HepG2 (cell line): Measurements from ENCODE around the gene RHBDL1. TPM values are rescaled to one million over a fixed set of nuclear protein-coding genes. Genes with fewer than 3 reads are reported as not detected.

Source experiments
- ARNT2 ChIP-seq: sonication (generic); formaldehyde crosslinking; IDR thresholded peaks from 2 replicates; pipeline ENCODE4 v1.8.0; 2022; ENCODE audit warnings: mild to moderate bottlenecking, low read depth, missing genetic modification reagents, moderate library complexity
- GABPB1 ChIP-seq: IDR thresholded peaks from 2 replicates; pipeline ENCODE4 v1.6.1; 2016; ENCODE audit warnings: mild to moderate bottlenecking, missing genetic modification reagents, moderate library complexity, missing compliant biosample characterization
- GFI1 ChIP-seq: sonication (generic); formaldehyde crosslinking; IDR thresholded peaks from 2 replicates; pipeline ENCODE4 v1.5.0; 2020; ENCODE audit warnings: missing genetic modification reagents, mild to moderate bottlenecking, borderline replicate concordance
- HCFC1 ChIP-seq: fragments of 150-350 bp; IDR thresholded peaks from 2 replicates; pipeline ENCODE4 v1.6.1; 2014; ENCODE audit warnings: low read depth, low read length
- IRF1 ChIP-seq: sonication (generic); formaldehyde crosslinking; IDR thresholded peaks from 2 replicates; pipeline ENCODE4 v1.4.0; 2020; ENCODE audit warnings: low read depth, mild to moderate bottlenecking, missing genetic modification reagents
- NR2F1 ChIP-seq, 2 experiments: fragments of 450-650 bp in 1 of 2; formaldehyde crosslinking in 1 of 2; IDR thresholded peaks; 2 replicates each; pipeline versions ENCODE4 v1.5.0 to v1.6.1; 2016 to 2020; ENCODE audit warnings: mild to moderate bottlenecking in 1 of 2, missing compliant biosample characterization in 1 of 2, missing genetic modification reagents in 1 of 2, moderate library complexity in 1 of 2
- RELA ChIP-seq: sonication (generic); formaldehyde crosslinking; IDR thresholded peaks from 2 replicates; pipeline ENCODE4 v1.4.0; 2020; ENCODE audit warnings: missing genetic modification reagents
- RNF2 ChIP-seq: fragments of 450-650 bp; conservative IDR thresholded peaks from 2 replicates; pipeline ENCODE4 v1.6.1; 2016; ENCODE audit warnings: low read depth
- SMAD3 ChIP-seq: sonication (generic); formaldehyde crosslinking; IDR thresholded peaks from 2 replicates; pipeline ENCODE4 v1.4.0; 2020; ENCODE audit warnings: missing genetic modification reagents
- SMARCC2 ChIP-seq: fragments of 450-650 bp; IDR thresholded peaks from 2 replicates; pipeline ENCODE4 v1.6.1; 2017; ENCODE audit warnings: antibody characterized with exemption, mild to moderate bottlenecking
- TMF1 ChIP-seq: sonication (generic); formaldehyde crosslinking; IDR thresholded peaks from 2 replicates; pipeline ENCODE4 v1.8.1; 2022; ENCODE audit warnings: low read depth, missing genetic modification reagents
- ZFP41 ChIP-seq: sonication (generic); formaldehyde crosslinking; IDR thresholded peaks from 2 replicates; pipeline ENCODE4 v1.4.0; 2020; ENCODE audit warnings: mild to moderate bottlenecking, missing genetic modification reagents, borderline replicate concordance
- ZNF260 ChIP-seq: sonication (generic); formaldehyde crosslinking; IDR thresholded peaks from 2 replicates; pipeline ENCODE4 v1.4.0; 2020; ENCODE audit warnings: missing genetic modification reagents, low read depth, mild to moderate bottlenecking, borderline replicate concordance
- ZNF350 ChIP-seq: sonication (generic); formaldehyde crosslinking; IDR thresholded peaks from 2 replicates; pipeline ENCODE4 v1.4.0; 2020; ENCODE audit warnings: mild to moderate bottlenecking, low read depth, missing genetic modification reagents, borderline replicate concordance
- ZNF546 ChIP-seq: sonication (generic); formaldehyde crosslinking; conservative IDR thresholded peaks from 2 replicates; pipeline ENCODE4 v1.8.1; 2023; ENCODE audit warnings: mild to moderate bottlenecking, missing genetic modification reagents
- ZNF772 ChIP-seq: sonication (generic); formaldehyde crosslinking; IDR thresholded peaks from 2 replicates; pipeline ENCODE4 v1.5.0; 2020; ENCODE audit warnings: mild to moderate bottlenecking, missing genetic modification reagents
- ZNF792 ChIP-seq: IDR thresholded peaks from 2 replicates; pipeline ENCODE4 v1.6.1; 2016
- polyA plus RNA-seq, 8 experiments: library from polyadenylated mRNA; depleted of rRNA in 3 of 8; stranded (reverse) in 7 of 8; unstranded in 1 of 8; fragments of >200 nt; fragmentation: Illumina TruSeq in 4 of 8; extraction: Trizol in 4 of 8; gene quantifications; 2 replicates each; pipeline versions ENCODE4 v1.2.1 to v1.2.3, GENCODE V29; 2011 to 2016; ENCODE audit warnings: low read depth in 4 of 8, missing spikeins in 1 of 8, mixed read lengths in 1 of 8; ENCODE audit not compliant: insufficient read depth in 1 of 8
- total RNA-seq, 5 experiments: library from RNA; depleted of rRNA; stranded (reverse); fragments of >200 nt; fragmentation: Illumina TruSeq; extraction: Trizol; gene quantifications; 2 replicates each; pipeline ENCODE4 v1.2.3, GENCODE V29; 2016; ENCODE audit warnings: low read depth in 1 of 5
- TF ChIP-seq, protein P1 (sequence below): sonication (generic); formaldehyde crosslinking; conservative IDR thresholded peaks from 2 replicates; pipeline ENCODE4 v1.5.0; 2020; ENCODE audit warnings: missing genetic modification reagents
- TF ChIP-seq, protein P2 (sequence below): sonication (generic); formaldehyde crosslinking; conservative IDR thresholded peaks from 2 replicates; pipeline ENCODE4 v1.8.0; 2022; ENCODE audit warnings: low read depth, missing genetic modification reagents
- TF ChIP-seq, protein P3 (sequence below): sonication (generic); formaldehyde crosslinking; conservative IDR thresholded peaks from 2 replicates; pipeline ENCODE4 v1.8.1; 2023; ENCODE audit warnings: missing genetic modification reagents
- TF ChIP-seq, protein P4 (sequence below): sonication (generic); formaldehyde crosslinking; IDR thresholded peaks from 2 replicates; pipeline ENCODE4 v1.5.1; 2020; ENCODE audit warnings: missing genetic modification reagents, mild to moderate bottlenecking, borderline replicate concordance

Gene RHBDL1
- total and polyA plus RNA-seq, 2 of the 13 experiments (the other 11 are each of a cell fraction or from before 2014, with no cell fraction given): 1.8 to 3.8 TPM

DNA sequence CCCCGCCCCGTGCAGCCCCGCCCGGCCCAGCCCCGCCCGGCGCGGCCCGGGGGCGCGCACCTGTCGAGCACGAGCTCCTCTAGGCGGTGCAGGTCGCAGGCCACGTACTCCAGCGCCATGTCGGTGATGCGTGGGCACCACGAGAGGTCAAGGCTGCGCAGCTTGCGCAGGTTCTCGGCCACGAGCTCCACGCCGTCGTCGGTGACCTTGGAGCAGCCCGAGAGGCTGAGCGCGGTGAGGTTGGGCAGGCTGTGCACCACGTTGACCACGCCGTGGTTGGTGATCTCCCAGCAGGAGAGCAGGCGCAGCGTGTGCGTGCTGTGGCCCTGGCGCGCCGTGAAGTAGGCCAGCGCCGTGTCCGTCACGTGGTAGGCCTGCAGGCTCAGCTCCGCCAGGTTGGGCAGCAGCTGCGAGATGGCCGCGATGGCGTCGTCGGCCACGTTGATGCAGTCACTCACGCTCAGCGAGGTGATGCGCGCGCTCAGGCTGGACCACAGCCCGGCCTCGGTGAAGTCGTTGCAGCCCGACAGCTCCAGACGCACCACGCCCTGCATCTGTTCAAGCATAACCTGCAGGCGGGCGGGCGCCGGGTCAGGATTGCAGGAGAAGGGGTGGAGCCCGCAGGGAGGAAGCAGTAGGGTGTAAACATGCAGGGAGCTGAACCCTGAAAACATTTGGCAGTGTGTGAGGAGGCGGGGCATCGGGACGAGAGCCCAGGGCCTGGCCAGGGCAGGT, 20.1 kb downstream of the RHBDL1 start (continued):
- TF ChIP-seq RNF2 (peak; percentile 84), ZNF792 (no peak), GFI1 (CRISPR knock-in tag) (no peak), ZNF350 (peak; percentile 64), TMF1 (CRISPR knock-in tag) (no peak; the same call in 1 of the 2 replicates), ZNF260 (CRISPR knock-in tag) (no peak), NR2F1 (CRISPR knock-in tag; IDR thresholded peaks at IDR 0.05) (no peak), RELA (CRISPR knock-in tag) (no peak), ZNF546 (CRISPR knock-in tag) (0 out of 2 replicates have a peak, but pooled peaks have one; percentile 48), SMARCC2 (no peak), HCFC1 (no peak), ARNT2 (CRISPR knock-in tag) (peak; percentile 71), SMAD3 (no peak), GABPB1 (peak; percentile 29; the same call in 1 of the 2 replicates), ZNF772 (peak; percentile 83; the same call in 1 of the 2 replicates), IRF1 (CRISPR knock-in tag) (no peak), ZFP41 (peak; percentile 45; the same call in 1 of the 2 replicates)
- TF ChIP-seq, protein P1, sequence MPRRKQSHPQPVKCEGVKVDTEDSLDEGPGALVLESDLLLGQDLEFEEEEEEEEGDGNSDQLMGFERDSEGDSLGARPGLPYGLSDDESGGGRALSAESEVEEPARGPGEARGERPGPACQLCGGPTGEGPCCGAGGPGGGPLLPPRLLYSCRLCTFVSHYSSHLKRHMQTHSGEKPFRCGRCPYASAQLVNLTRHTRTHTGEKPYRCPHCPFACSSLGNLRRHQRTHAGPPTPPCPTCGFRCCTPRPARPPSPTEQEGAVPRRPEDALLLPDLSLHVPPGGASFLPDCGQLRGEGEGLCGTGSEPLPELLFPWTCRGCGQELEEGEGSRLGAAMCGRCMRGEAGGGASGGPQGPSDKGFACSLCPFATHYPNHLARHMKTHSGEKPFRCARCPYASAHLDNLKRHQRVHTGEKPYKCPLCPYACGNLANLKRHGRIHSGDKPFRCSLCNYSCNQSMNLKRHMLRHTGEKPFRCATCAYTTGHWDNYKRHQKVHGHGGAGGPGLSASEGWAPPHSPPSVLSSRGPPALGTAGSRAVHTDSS: 0 out of 2 replicates have a peak, but pooled peaks have one; percentile 51
- TF ChIP-seq, protein P2, sequence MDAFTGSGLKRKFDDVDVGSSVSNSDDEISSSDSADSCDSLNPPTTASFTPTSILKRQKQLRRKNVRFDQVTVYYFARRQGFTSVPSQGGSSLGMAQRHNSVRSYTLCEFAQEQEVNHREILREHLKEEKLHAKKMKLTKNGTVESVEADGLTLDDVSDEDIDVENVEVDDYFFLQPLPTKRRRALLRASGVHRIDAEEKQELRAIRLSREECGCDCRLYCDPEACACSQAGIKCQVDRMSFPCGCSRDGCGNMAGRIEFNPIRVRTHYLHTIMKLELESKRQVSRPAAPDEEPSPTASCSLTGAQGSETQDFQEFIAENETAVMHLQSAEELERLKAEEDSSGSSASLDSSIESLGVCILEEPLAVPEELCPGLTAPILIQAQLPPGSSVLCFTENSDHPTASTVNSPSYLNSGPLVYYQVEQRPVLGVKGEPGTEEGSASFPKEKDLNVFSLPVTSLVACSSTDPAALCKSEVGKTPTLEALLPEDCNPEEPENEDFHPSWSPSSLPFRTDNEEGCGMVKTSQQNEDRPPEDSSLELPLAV (CRISPR knock-in tag): 0 out of 2 replicates have a peak, but pooled peaks have one; percentile 44
- TF ChIP-seq, protein P3, sequence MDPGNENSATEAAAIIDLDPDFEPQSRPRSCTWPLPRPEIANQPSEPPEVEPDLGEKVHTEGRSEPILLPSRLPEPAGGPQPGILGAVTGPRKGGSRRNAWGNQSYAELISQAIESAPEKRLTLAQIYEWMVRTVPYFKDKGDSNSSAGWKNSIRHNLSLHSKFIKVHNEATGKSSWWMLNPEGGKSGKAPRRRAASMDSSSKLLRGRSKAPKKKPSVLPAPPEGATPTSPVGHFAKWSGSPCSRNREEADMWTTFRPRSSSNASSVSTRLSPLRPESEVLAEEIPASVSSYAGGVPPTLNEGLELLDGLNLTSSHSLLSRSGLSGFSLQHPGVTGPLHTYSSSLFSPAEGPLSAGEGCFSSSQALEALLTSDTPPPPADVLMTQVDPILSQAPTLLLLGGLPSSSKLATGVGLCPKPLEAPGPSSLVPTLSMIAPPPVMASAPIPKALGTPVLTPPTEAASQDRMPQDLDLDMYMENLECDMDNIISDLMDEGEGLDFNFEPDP: 0 out of 2 replicates have a peak, but pooled peaks have one; percentile 56
- TF ChIP-seq, protein P4, sequence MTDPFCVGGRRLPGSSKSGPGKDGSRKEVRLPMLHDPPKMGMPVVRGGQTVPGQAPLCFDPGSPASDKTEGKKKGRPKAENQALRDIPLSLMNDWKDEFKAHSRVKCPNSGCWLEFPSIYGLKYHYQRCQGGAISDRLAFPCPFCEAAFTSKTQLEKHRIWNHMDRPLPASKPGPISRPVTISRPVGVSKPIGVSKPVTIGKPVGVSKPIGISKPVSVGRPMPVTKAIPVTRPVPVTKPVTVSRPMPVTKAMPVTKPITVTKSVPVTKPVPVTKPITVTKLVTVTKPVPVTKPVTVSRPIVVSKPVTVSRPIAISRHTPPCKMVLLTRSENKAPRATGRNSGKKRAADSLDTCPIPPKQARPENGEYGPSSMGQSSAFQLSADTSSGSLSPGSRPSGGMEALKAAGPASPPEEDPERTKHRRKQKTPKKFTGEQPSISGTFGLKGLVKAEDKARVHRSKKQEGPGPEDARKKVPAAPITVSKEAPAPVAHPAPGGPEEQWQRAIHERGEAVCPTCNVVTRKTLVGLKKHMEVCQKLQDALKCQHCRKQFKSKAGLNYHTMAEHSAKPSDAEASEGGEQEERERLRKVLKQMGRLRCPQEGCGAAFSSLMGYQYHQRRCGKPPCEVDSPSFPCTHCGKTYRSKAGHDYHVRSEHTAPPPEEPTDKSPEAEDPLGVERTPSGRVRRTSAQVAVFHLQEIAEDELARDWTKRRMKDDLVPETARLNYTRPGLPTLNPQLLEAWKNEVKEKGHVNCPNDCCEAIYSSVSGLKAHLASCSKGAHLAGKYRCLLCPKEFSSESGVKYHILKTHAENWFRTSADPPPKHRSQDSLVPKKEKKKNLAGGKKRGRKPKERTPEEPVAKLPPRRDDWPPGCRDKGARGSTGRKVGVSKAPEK (CRISPR knock-in tag): no peak
